ENCODE measurements around the gene MRPL19.

DNA sequence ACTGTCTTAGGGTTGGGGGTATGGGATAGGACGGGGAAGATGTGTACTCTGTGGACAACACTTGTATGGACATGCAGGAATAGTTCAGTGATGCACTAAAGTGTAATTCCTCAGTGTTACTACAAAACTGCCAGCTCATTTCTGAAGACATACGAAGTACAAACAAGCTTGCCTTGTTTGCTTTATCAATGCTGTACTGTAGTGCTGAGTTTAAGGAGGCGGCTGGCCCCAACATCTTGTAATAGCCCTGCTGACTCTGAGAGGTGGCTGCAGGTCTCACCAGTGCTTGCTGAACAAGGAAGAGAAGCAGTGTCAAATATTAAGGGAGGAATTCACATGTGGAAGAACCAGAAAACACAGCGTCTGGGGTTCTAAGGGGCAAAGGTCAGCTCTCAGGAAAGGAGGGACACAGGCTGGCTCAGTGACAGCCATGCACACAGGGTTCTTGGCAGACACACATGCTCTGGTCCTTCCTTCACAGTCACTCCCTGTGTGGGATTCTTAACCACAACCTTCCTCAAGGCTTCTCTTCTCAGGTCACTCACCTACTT lies 46.0 kb upstream of the MRPL19 start:
- TF ChIP-seq, protein P1, sequence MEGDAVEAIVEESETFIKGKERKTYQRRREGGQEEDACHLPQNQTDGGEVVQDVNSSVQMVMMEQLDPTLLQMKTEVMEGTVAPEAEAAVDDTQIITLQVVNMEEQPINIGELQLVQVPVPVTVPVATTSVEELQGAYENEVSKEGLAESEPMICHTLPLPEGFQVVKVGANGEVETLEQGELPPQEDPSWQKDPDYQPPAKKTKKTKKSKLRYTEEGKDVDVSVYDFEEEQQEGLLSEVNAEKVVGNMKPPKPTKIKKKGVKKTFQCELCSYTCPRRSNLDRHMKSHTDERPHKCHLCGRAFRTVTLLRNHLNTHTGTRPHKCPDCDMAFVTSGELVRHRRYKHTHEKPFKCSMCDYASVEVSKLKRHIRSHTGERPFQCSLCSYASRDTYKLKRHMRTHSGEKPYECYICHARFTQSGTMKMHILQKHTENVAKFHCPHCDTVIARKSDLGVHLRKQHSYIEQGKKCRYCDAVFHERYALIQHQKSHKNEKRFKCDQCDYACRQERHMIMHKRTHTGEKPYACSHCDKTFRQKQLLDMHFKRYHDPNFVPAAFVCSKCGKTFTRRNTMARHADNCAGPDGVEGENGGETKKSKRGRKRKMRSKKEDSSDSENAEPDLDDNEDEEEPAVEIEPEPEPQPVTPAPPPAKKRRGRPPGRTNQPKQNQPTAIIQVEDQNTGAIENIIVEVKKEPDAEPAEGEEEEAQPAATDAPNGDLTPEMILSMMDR (IDR thresholded peaks at IDR 0.05) = no peak
- no peak for TF ChIP-seq POLR2A (IDR thresholded peaks at IDR 0.05)

Measured in adrenal gland (tissue), 5 donors.